HuH-7.5 (cell line): ENCODE measurements around the gene FAM136A.
A peak's percentile ranks its signal among the peaks of the same experiment; 100 is the strongest.
"Not testable (repeated sequence)": the region's sequence is repeated elsewhere in the genome, so short reads cannot be mapped to it uniquely, and the experiment has no call there.

Experiments
- DNase-seq: peaks from one replicate; pipeline ENCODE4 v3.0.0; 2011; ENCODE audit warnings: low spot score

Gene FAM136A

DNA sequence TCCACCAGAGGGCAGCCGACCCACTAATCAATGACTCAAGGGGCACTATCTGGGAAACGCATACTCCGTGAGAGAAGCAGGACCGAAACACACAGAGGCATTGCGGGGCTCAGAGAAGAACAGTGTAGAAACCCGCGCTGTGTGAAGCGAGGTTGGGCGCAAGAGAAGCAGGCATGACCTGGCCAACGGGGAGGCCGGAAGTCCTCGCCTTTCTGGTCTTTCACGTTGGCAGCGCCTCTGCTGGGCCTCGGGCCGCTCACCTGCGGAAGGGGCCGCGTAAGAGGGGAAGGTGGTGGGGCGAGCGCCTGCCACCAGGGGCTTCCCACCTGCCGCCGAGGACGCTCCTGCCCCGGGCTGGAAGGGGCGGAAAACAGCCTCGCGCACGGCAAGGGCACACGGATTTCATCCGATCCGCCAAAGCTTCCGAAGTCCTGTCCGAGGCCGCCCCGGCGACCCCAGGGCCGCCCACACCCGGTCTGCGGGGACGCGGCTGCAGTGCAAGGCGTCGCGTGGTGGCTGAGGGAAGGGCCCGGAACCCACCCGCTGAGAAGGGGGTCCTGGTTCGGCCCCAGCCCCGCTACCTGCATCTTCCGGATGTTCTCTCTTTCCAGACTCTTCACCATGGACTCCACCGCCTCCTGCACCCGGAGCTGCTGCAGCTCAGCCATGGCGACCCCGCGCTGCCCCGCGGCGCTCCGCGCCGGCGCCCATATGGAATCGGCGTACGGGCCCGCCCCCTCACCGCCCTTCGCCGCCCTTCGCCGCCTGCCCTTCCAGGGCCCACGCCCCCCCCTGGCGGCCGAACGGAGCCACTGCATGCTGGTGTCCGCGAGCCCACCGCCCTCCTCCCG lies at the start of gene FAM136A:
Gene FAM136A, minus strand, starts transcription at position 724 of the 851 bp plus-strand sequence. Its CDS starts 56 bp downstream, at position 668.
- peak; percentile 70 for DNase-seq

DNA sequence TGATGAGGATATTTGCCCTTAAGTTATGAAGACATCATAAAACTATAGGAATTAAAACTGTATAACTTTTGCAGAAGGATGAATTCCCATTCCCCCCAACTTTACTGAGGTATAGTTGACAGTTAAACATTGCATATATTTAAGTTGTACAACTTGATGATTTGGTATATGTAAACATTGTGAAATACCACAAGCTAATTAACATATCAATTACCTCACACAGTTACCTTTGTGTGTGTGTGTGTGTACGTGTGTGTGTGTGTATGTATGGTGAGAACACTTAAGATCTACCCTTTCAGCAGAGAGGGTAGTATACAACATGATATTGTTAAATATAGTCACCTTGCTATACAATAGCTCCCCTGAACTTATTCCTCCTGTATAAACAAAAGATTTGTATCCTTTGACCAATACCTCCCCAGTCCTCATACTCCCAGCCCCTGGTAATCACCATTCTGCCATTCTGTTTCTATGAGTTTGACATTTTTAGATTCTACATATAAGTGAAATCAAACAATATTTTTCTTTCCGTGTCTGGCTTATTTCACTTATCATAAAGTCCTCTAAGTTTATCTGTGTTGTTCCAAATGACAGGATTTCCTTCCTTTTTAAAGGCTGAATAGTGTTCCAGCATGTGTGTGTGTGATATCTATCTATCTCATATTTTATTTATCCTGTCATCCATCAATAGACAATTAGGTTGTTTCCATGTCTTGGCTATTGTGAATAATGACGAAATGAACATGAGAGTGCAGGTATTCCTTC lies 48.2 kb upstream of the FAM136A start:
- DNase-seq: no peak

DNA sequence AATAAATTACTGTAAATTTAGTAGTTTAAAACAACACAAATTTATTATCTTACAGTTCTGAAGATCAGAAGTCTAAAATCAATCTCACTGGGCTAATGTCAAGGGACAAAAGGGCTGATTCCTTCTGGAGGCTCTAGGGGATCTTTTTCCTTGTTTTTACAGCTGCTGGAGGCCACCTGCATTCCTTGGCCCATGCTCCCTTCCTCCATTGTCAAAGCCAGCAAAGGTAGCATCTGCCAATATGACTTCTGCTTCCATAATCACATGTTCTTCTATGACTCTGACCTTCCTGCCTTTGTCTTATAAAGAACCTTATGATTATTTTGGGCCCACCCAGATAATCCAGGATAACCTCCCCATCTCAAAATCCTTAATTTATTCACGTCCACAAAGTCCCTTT lies 46.0 kb upstream of the FAM136A start:
- DNase-seq: no peak

DNA sequence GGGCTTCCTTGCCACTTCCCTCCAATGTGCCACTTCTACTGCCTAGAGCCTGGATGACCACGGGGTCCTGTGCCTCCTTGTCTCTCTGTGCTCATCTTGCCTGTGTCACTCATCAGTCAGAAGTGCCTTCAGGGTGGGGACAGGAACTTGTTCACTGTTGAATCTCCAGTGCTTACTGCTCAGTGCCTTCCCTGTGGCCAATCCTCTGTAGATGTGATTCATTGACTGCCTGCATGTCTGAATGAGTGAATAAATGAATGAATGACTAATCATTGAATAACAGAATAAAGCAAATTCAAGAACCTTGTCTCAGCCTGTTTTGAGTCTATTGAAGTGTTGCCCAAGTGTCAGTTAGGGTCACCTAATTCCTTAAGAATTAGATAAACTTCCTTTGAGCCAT lies 42.3 kb upstream of the FAM136A start:
- DNase-seq: no peak

- DNase-seq: no peak
Observed at GRCh38 chr2:70341477-70341765, 39.6 kb upstream of the FAM136A start.

- peak; percentile 64 for DNase-seq
Observed at GRCh38 chr2:70340761-70341476, 39.1 kb upstream of the FAM136A start.

GRCh38 chr2:70340075-70340474 lies 38.2 kb upstream of the FAM136A start:
- no peak for DNase-seq

- no peak for DNase-seq
Observed at GRCh38 chr2:70336552-70336951, 34.7 kb upstream of the FAM136A start.

- DNase-seq: no peak
Observed at GRCh38 chr2:70331012-70331411, 29.1 kb upstream of the FAM136A start.

GRCh38 chr2:70330476-70330875 lies 28.6 kb upstream of the FAM136A start:
- no peak for DNase-seq

DNA sequence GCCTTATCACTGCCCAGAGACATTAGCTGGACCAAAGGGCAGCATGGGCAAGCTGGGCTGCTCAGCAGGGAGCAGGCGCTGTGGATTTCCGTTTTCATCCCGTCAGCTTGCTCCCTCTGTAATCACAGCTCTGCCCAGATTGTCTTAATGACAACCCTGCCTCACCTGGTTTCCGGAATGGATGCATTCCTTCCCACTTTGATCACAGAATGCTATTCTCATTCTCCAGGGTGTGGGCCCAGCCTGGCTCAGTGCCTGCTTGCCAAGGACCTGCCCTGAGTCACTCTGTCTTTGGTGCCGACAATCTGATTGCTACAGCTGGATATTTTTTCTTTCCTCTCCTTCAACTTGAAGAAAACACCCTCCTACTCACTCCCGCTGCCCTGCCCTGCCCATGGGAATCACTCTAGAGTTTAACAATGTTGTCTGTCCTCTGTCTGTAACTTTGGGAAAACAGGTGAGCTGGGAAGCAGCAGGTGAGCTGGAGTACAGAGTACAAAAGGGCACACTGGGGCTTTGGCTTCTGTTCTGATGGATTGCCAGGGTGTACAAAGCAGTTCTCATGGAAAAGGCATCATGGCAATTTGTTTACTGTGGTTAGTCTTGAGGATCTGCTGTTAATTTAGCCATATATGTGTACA lies 27.2 kb upstream of the FAM136A start:
- no peak for DNase-seq

DNA sequence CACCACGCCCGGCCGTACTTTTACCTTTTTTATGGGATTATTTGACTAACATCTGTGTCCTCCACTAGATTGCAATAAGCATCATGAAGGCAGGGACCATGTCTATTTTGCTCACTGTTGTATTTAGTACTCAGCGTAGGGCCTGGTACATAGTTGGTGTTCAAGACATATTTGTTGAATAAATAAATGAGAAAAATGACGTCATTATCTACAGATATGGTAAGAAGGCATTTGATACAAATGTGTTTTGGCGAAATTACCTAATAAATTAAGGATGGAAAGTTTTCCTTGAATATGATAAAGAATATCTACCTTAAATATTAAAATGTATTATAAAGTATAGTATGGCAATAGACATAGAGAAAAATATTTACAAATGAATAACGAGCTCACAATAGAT lies 24.0 kb upstream of the FAM136A start:
- DNase-seq: no peak

DNA sequence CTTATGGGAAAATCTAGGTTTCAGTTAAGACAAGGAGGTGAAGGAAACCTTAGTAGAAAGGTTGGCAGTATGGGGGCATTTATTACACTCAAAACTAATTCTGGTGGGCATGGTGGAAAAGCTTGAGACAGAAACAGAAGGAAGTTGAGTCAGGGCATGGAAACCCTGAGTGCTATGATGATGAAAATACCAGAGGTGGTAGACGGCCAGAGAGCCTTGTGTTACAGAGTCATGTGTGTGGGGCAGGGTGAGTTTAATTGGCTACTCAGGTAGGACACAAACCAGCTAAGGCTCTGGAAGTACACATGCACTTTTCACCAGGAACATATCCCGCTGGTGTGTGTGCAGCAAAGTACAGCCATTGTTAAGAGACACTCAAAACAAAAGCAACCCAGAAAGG lies 20.7 kb upstream of the FAM136A start:
- DNase-seq: no peak

GRCh38 chr2:70321370-70321769 lies 19.5 kb upstream of the FAM136A start:
- DNase-seq: no peak

DNA sequence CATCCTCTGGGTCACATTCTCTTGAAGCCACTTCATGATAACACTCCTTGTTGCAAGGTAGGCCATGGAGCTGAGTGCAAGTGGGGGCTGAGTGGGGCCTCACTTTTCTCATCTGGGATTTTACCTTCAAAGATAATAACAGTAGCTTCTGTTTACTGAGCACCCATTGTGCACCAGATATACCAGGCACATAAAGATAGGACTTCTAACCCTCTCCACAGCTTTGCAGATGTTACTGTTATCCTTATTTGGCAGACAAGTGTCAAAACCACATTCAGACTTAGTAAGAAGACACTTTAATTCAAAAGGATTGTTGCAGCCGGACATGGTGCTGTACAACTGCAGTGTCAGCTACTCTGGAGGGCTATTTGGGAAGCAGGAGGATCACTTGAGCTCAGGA lies 12.8 kb upstream of the FAM136A start:
- no peak for DNase-seq

DNA sequence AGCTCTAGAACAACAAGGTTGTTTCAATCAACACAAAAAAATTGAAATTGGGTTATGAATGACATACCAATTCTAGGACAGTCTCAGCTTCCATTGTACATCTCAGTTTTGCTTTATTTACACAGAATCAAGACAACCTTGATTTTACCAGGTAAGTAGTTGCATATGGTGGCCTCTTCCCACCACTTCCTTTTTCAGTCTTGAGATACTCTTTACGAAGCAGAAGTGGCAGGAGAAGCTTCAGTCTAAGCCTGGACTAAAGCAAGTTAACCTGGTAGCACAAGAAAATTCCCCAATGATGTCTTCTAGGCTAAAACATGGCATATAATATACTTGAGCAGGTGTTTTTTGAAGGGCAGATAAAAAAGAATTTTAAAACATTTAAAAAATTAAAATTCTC lies 10.7 kb upstream of the FAM136A start:
- no peak for DNase-seq

DNA sequence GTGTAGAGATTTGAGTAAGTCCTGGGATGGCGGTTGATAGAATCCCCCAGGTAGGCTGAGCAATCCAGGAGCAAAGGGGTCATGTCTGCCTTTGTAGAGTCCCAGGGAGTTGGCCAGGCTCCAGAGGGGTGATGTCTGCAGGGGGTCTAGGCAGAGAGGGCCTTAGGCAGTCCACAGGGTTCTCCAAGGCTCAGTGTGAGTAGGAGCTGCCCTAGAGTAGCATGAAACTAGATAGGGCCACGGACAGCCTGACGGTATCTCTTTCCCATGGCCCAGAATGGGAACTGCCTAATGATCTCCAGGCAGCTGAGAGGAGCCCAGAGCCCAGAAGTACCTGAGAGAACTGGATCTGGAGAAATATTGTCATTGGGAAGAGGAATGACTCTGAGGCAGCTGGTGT lies 9.0 kb upstream of the FAM136A start:
- DNase-seq: no peak

- no peak for DNase-seq
Observed at GRCh38 chr2:70305531-70305930, 3.7 kb upstream of the FAM136A start.

- DNase-seq: no peak
Observed at GRCh38 chr2:70304498-70304897, 2.6 kb upstream of the FAM136A start.

DNA sequence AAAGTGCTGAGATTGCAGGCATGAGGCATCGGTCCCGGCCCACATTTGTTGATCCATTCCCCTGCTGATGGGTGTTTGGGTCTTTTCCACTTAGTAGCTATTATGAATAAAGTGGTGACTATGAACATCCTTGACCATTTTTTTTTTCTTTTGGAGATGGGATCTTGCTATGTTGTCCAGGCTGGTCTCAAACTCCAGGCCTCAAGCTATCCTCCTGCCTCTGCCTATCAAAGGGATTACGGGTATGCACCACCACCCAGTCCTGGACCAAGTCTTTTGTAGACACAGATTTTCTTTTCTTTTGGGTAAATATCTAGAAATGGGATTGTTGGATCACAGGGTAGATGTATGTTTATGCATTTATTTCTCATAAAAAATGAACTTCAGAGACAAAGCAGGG lies 1.3 kb upstream of the FAM136A start:
- no peak for DNase-seq

GRCh38 chr2:70302195-70302546 lies 304 bp upstream of the FAM136A start:
- DNase-seq: not testable (repeated sequence)

DNA sequence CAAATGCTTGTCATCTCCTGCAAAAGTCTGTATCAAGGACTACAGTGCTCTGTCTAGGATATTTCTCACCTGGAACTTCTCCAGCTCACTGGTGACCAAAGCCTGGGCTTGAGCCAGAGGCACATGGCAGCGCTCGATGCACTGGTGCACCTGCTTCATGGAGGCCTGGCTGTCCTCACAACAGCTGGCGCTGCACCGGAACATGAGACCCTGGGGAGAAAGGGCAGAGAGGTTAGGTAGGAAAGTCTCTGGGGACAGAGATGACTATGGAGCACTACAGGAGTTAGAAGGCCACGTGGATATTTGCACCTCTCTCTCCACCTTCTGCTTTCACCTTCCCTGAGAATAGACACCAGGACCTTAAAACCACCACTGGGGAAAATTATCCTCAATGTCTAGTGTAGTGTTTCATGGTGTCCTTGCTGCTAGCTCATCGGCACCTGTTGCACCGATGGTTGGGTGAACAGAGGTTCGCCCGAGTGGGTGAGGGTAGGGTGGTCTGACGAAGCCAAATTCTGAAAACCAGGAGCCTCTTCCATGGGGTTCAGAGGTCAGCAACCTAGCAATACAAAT lies 1.0 kb downstream of the FAM136A start:
- DNase-seq: no peak
